NCI-H1694 (cell line): ENCODE measurements around the gene IQGAP2.
"Not testable (repeated sequence)": the region's sequence is repeated elsewhere in the genome, so short reads cannot be mapped to it uniquely, and the experiment has no call there.

Experiments
- DNase-seq: peaks from one replicate; lab custom pipeline; 2025; lab: John Stamatoyannopoulos, UW

The IQGAP2 gene

GRCh38 chr5:76402886-76403765, at the start of gene IQGAP2:
TSS of gene IQGAP2 (plus strand) at chr5:76403285. CDS start at chr5:76403546, 261 bp downstream.
- no peak for DNase-seq

- no peak for DNase-seq
Measured at GRCh38 chr5:76356887-76357286, 46.2 kb upstream of the IQGAP2 start.

GRCh38 chr5:76363352-76364225, 39.5 kb upstream of the IQGAP2 start:
- DNase-seq: no peak

- DNase-seq: no peak
Measured at GRCh38 chr5:76364226-76364589, 38.9 kb upstream of the IQGAP2 start.

GRCh38 chr5:76365561-76365960, 37.5 kb upstream of the IQGAP2 start:
- DNase-seq: no peak

- no peak for DNase-seq
Measured at GRCh38 chr5:76366596-76366995, 36.5 kb upstream of the IQGAP2 start.

GRCh38 chr5:76367623-76368371, 35.3 kb upstream of the IQGAP2 start:
- DNase-seq: no peak

GRCh38 chr5:76368941-76369340, 34.1 kb upstream of the IQGAP2 start:
- no peak for DNase-seq

- DNase-seq: not testable (repeated sequence)
Measured at GRCh38 chr5:76369668-76370067, 33.4 kb upstream of the IQGAP2 start.

- no peak for DNase-seq
Measured at GRCh38 chr5:76371960-76372322, 31.1 kb upstream of the IQGAP2 start.

GRCh38 chr5:76372323-76373054, 30.6 kb upstream of the IQGAP2 start:
- DNase-seq: no peak

GRCh38 chr5:76376148-76376865, 26.8 kb upstream of the IQGAP2 start:
- no peak for DNase-seq

GRCh38 chr5:76376866-76377230, 26.2 kb upstream of the IQGAP2 start:
- no peak for DNase-seq

GRCh38 chr5:76378355-76378754, 24.7 kb upstream of the IQGAP2 start:
- DNase-seq: no peak

- no peak for DNase-seq
Measured at GRCh38 chr5:76379316-76379715, 23.8 kb upstream of the IQGAP2 start.

GRCh38 chr5:76379855-76380254, 23.2 kb upstream of the IQGAP2 start:
- DNase-seq: no peak

GRCh38 chr5:76380346-76381066, 22.6 kb upstream of the IQGAP2 start:
- DNase-seq: no peak

GRCh38 chr5:76383126-76383832, 19.8 kb upstream of the IQGAP2 start:
- DNase-seq: no peak

GRCh38 chr5:76384189-76384588, 18.9 kb upstream of the IQGAP2 start:
- DNase-seq: no peak

GRCh38 chr5:76384705-76385104, 18.4 kb upstream of the IQGAP2 start:
- DNase-seq: no peak
